Fibroblast of skin of left quadriceps (primary cell): ENCODE measurements around the gene GLB1L.
"Not testable (repeated sequence)": the region's sequence is repeated elsewhere in the genome, so short reads cannot be mapped to it uniquely, and the experiment has no call there.

ENCODE experiments used
- DNase-seq, 2 experiments: peaks; one replicate each; pipeline ENCODE4 v3.0.0-alpha.2; 2013; ENCODE audit warnings: low read depth in 2 of 2

GLB1L gene

GRCh38 chr2:219280651-219281050 lies 35.4 kb upstream of the GLB1L start:
- DNase-seq = no peak

GRCh38 chr2:219279916-219280516 lies 34.8 kb upstream of the GLB1L start:
- DNase-seq = no peak

DNA sequence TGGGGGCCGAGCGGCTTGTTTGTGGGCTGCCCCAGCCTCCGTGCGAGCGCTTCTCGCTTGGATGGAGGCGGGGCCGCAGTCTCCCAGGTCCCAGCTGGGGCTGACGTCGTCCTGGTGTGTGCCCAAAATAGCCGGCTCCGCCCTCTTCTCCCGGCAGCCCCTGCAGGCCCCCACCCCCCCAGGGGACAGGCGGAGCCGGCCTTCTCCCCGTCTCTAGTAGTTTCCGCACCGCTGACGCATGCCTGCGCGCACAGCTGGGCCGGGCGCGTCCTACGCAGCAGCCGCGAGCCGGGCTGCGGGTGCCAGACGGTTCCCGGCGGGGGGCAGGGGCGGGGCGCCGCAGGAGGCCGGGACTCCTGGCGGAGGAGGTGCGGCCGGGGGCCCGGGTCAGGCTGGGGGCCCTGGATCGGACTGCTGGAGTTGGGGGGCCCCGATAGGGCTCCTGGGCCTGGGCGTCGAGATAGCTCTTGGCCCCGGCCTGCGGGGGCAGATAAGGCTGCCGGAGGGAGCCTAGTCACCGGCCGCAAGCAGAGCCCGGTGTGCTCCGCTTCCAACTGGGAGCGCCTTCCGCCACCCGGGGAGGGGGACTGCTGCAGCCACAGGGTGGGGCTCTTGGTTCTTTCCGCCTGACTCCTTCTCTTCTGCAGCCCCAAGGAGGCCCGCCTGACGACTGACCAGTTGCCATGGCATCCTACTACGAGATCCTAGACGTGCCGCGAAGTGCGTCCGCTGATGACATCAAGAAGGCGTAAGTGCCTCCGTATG lies 34.1 kb upstream of the GLB1L start, which contains the start of gene DNAJB2:
Gene DNAJB2, plus strand, starts transcription at position 216 of the 765 bp plus-strand sequence. Its CDS starts 468 bp downstream, at position 684.
- DNase-seq = peak; percentile 98 to 99

DNA sequence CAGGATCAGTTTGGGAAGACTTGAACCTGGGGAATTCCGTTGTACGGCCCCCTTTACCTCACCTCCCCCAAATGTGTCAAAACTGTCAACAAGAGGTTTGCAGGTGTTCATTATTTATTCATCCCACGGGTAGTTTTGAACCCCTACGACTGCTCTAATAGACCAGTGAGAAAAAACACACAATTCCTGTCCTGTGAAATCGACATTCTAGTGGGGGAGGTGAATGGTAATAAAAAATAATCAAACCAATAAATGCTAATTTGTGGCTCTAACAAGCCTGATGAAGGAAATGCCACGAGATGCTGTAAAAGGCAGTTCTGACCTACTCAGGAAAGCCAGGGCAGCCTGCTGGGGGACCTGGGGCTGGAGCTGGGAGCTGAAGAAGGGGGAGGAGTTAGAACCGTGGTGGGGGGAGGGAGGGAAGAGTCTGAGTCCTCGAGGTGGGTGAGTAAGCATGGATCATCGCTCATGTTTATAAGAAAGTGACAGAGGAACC lies 33.5 kb upstream of the GLB1L start:
- no peak for DNase-seq

DNA sequence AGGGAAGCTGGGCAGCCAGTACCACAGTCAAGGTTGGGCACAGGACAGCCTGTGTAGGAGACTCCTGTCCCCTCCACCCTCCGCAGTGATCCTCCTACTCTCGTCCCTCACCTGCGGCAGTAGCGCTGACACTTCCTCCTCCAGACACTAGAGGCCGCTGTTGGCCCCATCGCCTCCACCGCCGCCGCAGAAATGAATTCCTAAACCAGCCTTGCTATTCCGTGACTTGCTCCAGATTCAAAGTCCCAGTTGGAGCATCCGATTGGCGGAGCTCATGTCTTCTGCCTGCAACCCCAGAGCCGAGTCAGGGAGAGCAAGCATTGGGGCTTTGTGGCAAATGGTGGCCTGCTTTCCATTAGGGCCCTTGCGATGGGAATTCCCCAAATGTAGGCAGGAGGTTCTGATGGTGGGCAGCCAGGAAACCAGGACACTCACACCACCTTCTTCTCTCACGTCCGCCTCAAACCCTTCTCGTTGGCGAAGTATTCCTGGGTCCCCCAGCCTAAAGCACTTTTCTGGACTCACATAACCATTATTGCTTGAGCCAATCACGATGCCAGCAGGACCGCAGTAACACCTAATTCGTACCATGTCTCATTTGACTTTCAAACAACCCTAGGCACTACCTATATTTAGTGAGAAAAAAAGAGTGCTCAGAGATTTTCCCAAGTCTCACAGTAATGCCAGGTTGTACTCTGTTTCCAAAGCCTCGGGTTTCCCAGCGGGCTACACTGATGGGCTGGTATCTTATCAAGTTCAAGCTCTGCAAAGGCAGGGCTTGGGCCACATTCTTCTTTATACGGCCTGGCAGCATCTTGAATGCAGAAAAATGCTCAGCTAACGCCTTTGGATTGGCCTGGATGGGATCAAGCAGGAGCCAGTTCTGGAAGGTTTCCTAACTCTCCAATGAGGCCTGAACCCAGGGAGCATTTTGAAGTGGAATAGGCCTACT lies 32.7 kb upstream of the GLB1L start:
- DNase-seq = peak; percentile 66 to 71

- DNase-seq = peak; percentile 46 to 50
These were observed 29.2 kb upstream of the GLB1L start for GRCh38 chr2:219274361-219274921.

DNA sequence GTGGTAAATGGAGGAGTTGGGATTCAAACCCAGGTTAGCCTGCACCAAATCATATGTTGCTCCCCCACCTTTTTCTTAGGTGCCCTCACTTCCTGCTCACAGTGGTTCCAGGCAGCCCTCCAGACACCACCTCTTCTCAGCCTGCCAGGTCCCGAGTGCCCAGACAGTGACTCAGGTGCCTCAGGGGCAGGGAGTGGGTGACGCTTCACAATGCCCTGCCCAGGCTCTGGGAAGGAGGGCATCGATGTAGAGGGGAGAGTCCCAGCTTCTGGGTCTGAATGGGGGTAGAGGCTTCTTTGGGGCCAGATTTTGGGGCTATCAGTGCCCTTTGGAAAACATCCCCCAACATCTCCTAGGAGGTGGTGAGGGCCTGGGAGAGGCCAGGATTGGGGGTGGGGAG lies 28.7 kb upstream of the GLB1L start:
- DNase-seq = no peak

GRCh38 chr2:219272995-219273394 lies 27.8 kb upstream of the GLB1L start:
- no peak for DNase-seq

DNA sequence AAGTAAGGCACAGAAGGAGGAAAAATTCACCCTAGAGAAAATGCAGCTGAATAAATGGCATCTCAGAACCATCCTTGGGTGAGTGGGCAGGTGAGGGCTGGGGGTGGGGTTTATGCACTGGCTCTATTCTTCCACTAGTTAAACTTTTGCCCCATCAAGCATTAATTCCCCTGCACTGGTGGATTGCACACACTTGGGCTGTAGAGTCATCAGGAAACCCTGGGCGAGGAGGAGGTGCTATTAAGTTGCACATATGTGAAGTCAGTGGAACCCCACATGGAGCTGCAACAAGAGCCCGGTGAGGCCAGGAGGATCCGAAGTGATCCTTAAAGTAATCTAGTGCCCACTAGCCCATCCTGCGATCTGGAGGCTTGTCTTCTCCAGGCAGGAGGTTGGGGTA lies 27.1 kb upstream of the GLB1L start:
- no peak for DNase-seq

GRCh38 chr2:219271021-219271420 lies 25.8 kb upstream of the GLB1L start:
- no peak for DNase-seq

- no peak for DNase-seq
These were observed 24.8 kb upstream of the GLB1L start for GRCh38 chr2:219270055-219270372.

- DNase-seq = no peak
These were observed 24.3 kb upstream of the GLB1L start for GRCh38 chr2:219269362-219270054.

DNA sequence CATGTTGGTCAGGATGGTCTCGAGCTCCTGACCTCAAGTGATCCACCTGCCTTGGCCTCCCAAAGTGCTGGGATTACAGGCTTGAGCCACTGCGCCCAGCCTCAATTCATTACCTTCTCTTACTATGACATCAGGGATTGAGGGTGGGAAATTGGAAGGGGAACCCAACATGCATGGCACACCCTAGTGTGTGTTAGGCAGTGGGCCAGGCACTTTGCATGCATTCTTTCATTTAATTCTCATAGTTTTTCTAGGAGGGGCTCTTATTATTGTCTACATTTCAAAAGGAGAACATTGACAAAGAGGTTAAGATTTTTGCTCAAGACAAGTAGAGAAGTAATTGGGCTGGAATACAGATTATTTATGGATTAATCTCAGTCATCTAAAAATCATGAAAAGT lies 23.1 kb upstream of the GLB1L start:
- DNase-seq = no peak

DNA sequence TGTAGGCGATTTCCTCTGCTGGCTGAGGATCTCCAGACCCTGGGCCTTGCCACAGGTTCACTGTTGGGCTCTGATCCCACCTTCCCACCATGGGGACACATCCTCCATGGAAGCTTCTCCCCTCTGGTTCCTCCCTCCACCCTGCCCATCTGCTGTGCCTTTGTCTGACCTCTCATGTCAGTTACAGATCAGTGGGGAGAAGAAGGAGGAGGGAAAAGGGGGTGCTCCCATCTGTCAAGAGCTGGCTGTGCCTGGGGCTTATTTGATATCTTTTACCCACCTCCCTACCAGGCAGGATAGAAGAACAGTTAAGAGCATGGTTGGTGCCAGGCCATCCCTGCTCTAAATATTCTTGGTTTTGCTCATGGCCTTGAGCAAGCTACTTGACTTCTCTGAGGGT lies 21.6 kb upstream of the GLB1L start:
- DNase-seq = no peak

- no peak for DNase-seq
These were observed 21.0 kb upstream of the GLB1L start for GRCh38 chr2:219266232-219266631.

DNA sequence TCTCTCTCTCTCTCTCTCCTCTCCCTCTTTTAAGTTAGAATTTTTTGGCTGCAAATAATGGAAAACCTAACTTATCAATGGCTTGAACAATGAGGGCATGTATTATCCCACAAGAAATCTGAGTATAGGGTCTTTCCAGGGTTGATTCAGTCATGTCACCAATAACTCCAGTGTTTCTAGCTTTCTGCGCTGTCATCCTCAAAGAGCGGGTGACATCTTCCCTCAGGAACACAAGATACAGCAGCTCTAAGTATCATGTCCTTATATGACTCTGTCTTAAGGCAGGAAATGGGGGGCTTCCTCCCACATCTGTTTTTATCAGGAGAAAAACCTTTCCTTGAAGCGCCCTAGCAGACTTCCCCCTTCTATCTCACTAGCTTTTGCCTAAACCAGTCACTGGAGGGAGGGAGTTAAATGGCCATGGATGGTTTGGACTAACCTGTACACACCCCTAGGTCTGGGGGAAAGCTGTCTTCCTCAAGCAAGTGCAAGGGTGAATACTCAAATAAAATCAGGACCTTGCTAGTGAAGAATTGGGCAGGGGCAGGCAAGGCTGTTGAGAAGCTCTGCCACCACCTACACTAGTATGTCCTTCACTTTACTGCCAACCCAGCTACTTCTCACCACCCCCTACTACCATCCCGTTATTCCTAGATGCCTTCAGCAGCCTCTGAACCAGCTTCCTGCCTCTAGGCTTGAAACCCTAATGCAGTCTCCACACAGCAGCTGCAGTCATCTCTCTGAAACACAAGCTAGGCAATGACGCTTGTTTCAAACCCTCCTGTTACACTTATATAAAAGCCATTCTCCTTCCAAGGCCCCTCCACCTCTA lies 16.0 kb upstream of the GLB1L start:
- DNase-seq = no peak

- not testable (repeated sequence) for DNase-seq
These were observed 13.7 kb upstream of the GLB1L start for GRCh38 chr2:219258942-219259341.

GRCh38 chr2:219254590-219255201 lies 9.5 kb upstream of the GLB1L start:
- no peak for DNase-seq

DNA sequence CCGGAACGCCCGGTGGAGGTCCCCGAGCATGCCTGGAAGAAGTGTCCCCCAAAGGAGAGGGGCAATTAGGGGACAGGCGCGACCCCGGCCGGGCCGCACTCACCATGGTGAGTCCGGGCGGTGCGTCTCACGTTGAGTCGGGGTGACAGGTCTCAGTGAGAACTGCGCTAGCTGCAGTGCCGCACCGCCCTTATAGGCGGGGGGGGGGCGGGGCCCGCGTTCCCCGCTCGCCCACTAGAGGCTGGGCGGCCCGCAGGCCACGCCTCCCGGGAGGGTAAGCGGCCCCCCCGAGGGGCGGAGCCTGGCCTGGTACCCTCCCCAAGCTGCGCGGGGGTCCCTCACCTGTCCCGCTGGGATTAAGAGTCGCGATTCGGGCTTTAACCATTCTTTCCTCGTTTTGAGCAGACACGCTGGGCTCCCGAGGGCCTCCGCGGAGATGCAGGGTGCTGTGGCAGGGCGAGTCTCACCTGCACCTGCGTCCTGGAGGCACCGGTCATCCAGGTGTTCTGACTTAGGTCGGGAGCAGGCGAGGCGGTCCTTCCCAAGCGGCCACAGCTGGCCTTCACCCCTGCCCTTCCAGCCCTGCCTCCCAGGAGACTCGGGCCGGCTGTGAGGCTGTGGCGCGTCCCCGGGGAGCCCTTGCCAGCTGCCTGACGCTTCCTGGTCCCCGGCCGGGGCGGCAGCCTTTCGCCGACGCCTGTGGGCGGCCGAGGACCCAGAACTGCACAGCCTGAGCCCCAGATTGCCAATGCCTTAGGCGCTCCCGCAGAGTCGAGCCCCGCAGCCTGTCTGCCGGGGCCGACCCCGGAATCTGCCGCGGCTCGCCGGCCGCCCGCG lies 8.7 kb upstream of the GLB1L start, which contains the start of gene TUBA4A:
Gene TUBA4A, minus strand, starts transcription at position 166 of the 837 bp plus-strand sequence. Its CDS starts 60 bp downstream, at position 106.
- DNase-seq = no peak
